T follicular helper cell (primary cell): ENCODE data around the gene KIF27.
"Not testable (repeated sequence)": the region's sequence is repeated elsewhere in the genome, so short reads cannot be mapped to it uniquely, and the experiment has no call there.

Experiments used
- DNase-seq: peaks from one replicate; pipeline ENCODE4 v3.0.0-alpha.2; 2020; ENCODE audit warnings: low read depth
- total RNA-seq, 2 experiments: gene quantifications; one replicate each; lab custom pipeline; 2026; lab: John Stamatoyannopoulos, UW

KIF27 gene, protein sequence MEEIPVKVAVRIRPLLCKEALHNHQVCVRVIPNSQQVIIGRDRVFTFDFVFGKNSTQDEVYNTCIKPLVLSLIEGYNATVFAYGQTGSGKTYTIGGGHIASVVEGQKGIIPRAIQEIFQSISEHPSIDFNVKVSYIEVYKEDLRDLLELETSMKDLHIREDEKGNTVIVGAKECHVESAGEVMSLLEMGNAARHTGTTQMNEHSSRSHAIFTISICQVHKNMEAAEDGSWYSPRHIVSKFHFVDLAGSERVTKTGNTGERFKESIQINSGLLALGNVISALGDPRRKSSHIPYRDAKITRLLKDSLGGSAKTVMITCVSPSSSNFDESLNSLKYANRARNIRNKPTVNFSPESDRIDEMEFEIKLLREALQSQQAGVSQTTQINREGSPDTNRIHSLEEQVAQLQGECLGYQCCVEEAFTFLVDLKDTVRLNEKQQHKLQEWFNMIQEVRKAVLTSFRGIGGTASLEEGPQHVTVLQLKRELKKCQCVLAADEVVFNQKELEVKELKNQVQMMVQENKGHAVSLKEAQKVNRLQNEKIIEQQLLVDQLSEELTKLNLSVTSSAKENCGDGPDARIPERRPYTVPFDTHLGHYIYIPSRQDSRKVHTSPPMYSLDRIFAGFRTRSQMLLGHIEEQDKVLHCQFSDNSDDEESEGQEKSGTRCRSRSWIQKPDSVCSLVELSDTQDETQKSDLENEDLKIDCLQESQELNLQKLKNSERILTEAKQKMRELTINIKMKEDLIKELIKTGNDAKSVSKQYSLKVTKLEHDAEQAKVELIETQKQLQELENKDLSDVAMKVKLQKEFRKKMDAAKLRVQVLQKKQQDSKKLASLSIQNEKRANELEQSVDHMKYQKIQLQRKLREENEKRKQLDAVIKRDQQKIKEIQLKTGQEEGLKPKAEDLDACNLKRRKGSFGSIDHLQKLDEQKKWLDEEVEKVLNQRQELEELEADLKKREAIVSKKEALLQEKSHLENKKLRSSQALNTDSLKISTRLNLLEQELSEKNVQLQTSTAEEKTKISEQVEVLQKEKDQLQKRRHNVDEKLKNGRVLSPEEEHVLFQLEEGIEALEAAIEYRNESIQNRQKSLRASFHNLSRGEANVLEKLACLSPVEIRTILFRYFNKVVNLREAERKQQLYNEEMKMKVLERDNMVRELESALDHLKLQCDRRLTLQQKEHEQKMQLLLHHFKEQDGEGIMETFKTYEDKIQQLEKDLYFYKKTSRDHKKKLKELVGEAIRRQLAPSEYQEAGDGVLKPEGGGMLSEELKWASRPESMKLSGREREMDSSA (N-terminal part only)
- 8.1 to 10.4 reads per million in 2 experiments for total RNA-seq

DNA sequence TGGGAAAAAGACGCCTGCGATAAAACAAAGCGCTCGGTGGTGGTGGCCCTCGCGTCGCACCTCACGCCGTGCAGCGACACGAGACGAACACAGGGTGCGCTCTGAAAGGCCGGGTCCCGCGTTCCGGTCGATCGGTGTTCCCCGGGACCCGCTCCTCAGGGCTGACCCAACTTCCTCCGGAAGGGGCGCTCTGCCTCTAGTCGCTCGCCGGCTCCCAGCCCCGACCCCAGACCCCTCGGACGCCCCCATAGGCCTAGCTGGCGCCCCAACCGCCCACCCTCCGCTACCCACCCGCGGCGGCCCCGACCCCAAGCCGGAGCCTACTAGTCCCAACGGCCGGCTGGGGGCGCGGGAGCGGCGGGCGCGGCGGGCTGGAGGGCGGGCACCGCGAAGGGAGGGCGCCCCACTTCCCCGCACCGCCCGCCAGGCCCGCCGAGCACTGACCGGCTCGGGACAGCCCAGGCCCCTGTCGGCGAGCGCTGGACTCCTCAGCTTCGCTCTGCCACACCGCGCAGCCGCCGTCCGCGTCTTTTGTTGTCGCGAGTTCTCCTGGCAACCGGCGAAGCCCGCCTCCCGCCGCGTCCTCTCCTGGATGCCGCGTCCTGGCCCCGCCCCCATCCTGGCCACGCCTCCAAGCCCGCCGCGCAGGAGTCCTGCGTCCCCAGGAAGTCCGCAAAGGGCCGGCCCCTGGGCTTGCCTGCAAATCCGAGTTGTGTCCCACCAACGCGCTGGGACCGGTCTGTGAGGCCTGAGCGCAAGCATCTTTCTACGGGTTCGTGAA lies at the start of gene KIF27:
Gene KIF27, minus strand, starts transcription at position 506 of the 781 bp plus-strand sequence. CDS start 5,841 bp downstream, outside the sequence.
- peak; percentile 90 for DNase-seq

DNA sequence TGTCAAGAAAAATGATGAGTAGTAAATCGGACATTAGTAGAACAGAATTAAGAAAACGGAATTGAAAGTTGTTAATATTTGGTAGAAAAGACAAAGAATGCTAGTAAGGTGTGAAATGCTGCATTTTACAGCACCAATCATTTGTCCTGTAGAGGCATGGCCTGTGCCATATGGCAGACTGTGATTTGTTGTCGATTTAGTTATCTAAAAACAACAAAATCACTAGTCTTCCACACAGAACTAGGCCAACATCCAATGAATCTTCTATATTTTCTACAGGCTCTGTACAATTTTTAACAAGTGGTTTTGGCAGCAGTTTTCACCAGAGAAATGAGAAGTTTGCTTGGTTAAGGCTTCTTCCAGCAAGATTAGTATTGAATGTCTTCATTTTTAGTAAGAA lies 48.4 kb upstream of the KIF27 start:
- DNase-seq: no peak

DNA sequence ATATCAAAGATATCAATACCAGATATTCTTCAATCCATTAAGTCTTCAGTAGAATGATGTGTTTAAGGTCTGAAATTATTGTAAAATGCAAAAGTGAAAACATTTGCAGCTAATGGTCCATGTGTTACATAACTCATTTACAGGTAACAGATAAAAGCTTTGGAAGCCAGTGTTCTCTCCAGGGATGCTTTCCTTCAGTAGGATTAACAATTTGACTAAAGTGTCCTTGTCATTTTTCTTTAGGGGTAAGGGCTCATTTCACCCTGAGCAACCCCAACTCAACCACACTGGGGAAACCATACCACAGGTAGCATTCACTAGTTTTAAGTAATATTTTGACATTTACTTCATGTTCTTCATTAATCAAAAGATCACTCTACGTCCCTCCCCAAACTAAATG lies 45.8 kb upstream of the KIF27 start:
- DNase-seq: no peak

DNA sequence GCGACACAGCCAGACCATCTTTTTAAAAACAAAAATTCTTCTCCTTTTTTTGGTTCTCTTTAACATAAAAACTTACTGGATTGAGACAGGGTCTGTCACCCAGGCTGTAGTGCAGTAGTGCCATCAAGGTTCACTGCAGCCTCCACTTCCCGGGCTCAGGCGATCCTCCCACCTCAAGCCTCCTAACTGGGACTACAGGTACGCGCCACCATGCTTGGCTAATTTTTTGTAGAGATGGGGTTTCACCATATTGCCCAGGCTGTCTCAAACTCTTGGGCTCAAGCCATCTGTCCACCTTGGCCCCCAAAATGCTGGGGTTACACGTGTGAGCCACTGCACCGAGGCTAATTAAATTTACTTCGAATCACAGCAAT lies 45.0 kb upstream of the KIF27 start:
- no peak for DNase-seq

DNA sequence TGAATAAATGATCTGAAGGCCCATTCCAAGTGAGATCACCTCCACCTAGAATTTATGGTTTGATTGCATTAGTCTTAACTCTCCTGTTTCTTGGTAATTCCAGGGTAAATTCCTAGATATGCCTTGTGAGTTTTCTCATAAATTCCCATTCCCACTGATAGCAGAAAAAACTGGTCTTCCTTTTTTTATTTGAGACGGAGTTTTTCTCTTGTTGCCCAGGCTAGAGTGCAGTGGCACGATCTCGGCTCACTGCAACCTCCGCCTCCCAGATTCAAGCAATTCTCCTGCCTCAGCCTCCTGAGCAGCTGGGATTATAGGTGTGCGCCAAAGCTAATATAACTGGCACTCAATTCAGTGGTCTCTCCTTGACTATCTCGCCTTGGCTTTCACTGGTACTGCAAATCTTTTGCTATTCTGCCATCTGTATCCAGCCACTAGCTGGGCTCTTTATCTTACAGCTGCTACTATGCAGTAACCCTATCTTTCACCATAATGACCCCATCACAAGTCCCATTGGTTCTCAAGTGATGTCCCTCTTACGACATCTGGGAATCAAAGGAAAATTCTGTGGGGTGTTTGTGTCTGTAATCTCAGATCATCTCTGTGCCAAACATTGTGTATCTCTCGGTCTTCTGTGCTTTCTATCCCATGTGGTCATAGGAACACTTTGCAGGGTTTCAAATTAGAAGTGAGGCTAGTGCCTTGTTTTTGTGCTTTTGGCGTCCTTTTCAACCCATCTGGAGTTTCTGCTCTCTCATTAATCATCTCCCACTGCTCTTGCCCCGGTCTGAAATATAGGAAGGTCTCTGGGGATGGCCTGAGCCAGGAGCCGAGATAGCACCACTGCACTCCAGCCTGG lies 44.3 kb upstream of the KIF27 start:
- DNase-seq: no peak

DNA sequence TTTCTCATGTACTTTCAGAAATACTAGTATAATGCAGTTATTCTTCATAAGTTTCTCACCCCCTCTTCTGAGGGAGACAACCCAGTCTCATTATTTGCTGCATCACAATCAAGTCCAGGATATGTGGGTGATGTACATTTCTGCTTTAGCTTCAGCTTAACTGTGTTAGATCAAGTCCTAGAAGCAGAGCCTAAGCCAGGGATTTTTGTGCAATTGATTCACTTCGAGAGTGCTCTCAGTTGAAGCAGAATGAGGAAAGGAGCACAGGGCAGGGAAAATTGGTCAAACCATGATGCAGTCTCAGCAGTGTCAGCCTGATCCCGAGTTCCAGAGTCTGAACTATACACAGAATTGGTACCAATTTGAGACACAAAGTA lies 43.7 kb upstream of the KIF27 start:
- DNase-seq: no peak

DNA sequence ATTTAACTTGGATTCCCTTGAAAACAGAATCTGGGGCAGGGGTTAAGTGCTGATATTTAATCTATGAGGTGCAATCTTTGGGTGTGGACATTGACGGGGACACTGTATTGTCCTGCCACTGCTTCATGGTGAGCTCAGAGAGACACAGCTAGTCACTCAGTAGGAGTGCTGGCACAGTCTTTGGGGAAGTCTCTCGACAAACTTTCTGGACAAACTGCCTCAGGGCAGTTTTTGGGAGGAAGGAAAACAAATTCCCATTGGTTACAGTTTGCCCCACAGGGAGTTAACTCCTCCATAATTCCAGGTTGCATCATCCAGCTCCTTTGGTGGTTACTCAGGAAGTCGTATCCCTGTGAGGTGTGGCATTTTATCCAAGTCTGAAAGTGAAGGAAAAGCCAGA lies 40.9 kb upstream of the KIF27 start:
- no peak for DNase-seq

DNA sequence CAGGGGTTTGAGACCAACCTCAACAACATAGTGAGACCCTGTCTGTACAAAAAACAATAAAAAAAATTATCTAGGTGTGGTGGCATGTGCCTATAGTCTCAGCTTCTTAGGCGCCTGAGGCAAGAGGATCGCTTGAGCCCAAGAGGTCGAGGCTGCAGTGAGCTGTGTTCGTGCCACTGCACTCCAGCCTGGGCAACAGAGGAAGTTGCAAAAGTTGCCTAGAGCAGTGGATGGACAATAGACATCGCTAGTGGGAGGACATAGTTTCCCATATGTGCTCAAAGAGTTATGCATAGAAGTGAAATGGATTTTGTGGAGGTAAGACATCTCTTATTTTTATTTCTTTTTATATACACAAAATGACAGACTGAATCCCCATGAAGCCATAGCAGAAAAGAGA lies 39.8 kb upstream of the KIF27 start:
- no peak for DNase-seq

DNA sequence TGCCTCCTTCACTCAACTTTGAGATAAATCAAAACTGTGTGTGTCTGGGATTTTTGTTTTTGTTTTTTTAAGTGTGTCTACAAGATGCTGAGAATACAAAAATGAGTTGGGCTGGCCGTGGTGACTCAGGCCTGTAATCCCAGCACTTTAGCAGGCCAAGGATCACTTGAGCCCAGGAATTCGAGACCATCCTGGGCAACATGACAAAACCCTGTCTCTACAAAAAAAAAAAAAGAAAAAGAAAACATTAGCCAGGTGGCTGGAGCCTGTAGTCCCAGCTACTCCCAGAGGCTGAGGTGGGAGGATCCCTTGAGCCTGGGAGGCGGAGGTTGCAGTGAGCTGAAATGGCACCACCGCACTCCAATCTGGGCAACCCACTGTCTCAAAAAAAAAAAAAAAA lies 37.8 kb upstream of the KIF27 start:
- no peak for DNase-seq

DNA sequence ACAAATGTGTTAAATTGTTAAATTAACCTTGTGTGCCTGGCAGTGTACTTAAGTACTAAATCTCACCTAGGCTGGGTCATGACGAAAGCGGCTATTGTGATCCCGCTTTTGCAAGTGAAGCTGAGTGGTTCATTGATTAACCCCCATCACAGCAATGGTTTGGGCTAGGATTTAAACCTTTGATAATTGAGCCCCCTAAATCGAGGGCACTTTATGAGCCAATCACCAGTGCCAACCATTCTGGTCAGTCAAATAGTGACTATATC lies 35.9 kb upstream of the KIF27 start:
- DNase-seq: no peak

DNA sequence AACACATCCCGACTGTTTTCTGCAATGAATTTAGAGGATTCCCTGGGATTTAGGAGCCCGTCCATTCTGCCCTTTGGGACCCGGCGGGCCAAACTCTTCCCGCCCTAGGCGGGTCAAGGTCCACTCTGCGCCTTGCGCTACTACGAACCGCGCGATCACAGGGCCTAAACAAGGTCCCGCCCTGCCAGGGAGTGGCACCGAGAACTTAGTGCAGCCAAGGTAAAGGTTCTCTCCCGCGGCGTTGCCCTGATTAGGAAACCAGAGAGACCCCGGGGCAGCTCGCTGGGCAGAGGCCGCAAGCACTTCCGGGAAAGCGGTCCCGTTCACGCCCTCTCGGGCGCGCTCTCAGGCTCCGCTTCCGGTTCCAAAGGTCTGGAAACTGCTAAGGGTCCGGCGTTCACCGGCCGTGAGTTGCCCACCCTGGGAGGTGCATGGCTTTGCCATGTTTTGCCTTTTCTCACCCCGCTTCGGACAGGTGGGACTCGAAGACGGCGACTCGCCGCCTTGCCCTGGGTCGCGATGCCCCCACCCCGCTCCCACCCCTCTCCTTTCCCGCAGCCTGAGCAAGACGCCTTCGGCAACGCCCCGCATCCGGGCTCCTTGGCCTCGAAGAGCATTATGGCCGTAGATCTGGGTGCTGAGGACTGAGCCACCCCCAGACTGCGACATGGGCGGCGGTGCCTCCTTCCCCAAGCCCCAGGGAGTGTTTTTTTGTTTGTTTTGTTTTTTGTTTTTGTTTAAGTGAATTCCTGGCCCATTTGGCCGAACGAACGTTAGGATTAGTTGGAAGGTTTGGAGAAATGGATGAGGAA lies 35.4 kb upstream of the KIF27 start:
- peak; percentile 45 for DNase-seq

DNA sequence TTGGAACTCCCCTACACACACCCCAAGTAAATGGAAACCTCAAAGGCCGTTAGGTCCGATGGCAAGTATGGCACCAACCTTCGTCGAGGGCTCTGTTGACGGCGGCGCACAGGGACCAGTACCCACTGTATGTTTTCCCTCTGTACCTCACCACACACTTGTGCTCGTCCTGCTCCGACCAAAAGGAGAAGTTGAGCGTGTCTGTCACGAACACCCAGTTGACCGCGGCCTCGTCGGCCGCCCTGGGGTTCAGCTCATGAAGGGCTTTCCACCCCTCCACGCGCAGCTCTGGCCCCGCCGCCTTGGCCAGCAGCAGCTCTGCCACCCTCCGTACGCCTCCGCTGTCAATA lies 34.8 kb upstream of the KIF27 start:
- no peak for DNase-seq

DNA sequence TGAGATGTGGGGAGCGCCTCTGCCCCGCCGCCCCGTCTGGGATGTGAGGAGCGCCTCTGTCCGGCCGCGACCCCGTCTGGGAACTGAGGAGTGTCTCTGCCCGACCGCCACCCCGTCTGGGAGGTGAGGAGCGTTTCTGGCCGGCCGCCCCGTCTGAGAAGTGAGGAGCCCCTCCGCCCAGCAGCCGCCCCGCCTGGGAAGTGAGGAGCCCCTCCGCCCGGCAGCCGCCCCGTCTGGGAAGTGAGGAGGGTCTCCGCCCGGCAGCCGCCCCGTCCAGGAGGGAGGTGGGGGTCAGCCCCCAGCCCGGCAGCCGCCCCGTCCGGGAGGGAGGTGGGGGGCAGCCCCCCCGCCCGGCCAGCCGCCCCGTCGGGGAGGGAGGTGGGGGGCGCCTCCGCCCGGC lies 26.9 kb upstream of the KIF27 start:
- not testable (repeated sequence) for DNase-seq

DNA sequence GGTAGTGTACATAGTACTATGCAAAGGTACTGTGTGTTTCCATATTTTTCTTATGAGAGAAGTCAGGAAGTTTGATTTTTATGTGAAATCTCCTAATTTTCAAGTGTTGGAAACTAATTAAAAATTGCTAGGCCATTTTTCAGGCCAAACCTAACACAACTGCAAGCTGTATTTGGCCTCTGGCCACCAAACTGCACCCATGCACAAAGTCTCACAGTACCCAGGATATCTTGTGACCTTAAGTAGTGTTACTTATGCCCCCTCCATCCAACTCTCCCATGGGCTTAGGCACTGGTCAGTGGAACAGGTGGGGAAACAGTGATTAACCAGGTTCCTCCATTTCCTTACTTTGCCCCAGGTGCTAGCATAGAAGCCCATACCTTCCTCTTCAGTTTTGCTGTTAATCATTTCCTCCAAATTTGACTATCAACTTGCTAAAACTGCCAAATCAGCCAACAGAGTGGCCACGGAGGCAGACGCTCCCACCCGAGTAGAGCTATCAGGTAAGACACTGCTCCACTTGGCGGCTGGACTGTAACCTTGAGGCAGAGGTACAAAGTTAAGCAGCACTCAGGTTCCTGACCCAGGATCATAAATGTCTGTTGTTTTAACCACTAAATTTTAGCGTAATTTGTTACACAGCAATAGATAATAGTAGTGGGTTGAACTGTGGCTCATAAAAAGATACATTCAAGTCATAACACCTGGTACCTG lies 19.5 kb upstream of the KIF27 start:
- DNase-seq: no peak

DNA sequence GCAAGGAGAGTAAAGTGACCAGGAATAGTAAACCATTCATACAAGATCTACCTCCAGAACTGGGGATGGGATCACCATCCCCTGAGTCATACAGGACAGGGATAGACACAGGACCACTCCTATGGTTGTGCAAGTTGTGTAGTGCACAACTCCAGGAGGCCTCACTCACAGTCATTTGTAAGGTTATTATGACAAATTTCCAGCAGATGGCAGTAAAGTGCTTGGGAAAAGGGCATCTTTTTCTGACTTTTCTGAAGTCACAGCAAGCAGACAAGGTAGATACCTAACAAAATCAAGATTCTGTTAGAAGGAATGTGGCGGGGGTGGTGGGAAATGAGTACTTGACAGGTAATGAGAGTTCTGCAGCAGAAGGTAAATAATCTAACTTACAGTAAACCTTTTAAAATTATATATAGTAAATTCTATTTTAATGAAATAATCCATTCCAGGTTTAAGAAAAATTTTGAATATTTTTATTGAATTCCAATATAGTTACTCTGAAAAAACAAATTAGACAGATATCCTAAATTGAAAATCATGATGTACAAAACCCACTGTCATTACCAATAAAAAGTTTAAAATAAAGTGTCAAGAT lies 16.7 kb upstream of the KIF27 start:
- DNase-seq: no peak

DNA sequence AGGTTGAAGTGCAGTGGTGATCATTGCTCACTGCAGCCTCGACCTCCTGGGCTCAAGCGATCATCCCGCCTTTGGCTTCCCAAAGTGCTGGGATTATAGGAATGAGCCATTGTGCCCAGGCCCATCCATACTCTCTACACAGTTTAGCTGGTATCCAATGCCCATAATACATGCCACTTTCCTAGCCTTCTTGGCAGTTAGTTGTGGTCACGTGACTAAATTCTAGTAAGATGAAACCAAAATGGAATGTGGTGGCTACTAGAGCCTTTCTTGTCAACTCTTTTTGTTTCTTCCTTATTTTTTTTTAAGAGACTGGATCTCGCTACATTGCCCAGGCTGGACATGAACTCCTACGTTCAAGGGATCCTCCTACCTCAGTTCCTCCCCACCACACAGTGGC lies 15.3 kb upstream of the KIF27 start:
- DNase-seq: no peak

DNA sequence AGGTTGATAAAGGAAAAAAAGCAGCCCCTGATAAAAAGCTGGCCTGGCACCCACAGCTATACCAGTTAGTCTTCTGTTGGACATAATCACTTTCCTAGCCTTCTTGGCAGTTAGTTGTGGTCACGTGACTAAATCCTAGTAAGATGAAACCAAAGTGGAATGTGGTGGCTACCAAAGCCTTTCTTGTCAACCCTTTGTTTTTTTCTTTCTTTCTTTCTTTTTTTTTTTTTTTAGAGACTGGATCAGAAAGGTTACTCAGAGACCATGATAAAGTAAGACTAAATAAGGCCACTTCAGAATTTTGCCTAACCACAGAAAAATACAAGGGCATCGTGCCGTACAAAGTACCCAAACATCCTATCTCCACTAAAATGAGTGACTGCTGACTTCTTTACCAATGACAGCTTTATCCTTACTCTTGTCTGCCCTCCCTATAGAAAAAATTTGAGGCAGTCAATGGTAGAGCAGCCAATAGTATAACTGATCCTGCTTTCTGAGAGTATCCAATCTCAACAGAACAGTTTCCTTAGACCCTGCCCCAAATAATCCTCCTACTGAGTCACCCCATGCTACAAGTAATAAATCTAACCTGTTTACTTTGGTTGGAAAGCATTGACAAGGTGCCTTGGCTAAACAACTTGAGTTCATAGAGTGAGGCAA lies 14.2 kb upstream of the KIF27 start:
- DNase-seq: no peak

DNA sequence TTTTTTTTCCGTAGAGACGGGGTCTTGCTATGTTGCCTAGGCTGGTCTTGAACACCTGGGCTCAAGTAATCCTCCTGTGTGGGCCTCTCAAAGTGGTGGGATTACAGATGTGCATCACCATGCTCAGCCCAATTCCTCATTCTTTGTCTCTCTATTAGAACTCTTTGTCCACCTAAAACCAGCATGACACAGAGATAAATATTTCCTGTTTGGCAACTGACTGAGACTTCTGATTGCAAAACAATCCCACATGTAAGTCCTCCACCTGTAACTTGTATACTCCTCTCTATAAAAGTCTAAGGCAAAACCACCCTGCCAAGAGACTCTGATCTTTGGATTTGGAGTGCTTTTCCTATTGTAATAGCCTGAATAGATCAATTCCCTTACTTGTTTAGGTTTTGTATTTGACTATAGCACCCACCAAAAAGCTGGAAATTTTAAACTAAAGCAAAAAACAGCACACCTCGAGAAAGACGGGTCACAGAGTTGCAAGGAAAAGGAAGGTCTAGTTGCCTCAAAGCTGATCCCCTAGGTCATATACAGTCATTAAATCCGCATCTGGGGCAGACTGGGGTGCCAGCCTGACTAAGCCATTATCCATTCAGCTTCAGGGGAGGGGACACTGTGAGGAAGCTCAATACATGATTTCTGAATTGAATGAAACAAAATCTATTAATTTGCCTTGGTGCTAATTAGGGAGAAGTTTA lies 13.5 kb upstream of the KIF27 start:
- no peak for DNase-seq
